Esophagus squamous epithelium (tissue), 4 donors: Measurements from ENCODE around the gene TBC1D1.

Experiments
- CTCF ChIP-seq, 6 experiments: fragments of 450-650 bp in 4 of 6; fragments of 200-600 bp in 2 of 6; sonication (generic) in 2 of 6; IDR thresholded peaks; one replicate each; pipeline ENCODE4 v1.5.1; 2016 to 2019; ENCODE audit warnings: antibody characterized with exemption in 6 of 6, mild to moderate bottlenecking in 4 of 6, moderate library complexity in 4 of 6
- POLR2A ChIP-seq, 4 donors: fragments of 450-650 bp; IDR thresholded peaks; one replicate each; pipeline ENCODE4 v1.6.1; 2017; ENCODE audit warnings: antibody characterized with exemption in 4 of 4, mild to moderate bottlenecking in 4 of 4, moderate library complexity in 3 of 4

DNA sequence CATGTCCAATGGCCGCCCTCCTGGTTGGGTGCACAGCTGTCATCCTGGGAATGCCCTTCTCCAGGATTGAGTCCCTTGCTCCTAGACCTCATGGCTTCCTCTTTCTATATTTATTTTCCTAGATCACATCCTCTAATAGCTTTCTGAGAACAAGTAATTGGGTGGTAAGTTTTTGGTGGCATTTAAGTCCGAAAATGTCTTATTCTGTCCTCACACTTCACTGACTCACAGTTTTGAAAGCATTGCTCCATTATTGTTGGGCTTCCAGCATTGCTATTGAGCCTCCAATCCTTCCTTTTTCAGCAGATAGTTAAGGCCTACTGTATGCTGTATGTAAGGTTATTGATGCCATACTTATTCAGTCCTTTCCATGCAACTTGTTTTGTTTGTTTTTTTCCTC lies 38.5 kb upstream of the TBC1D1 start:
- TF ChIP-seq CTCF (IDR thresholded peaks at IDR 0.05) (no peak), POLR2A (IDR thresholded peaks at IDR 0.05) (no peak)
